HG03039 (cell line): Measurements from ENCODE around the gene COMMD7.

ENCODE experiments used
- ATAC-seq: cut with Tn5 transposase; IDR thresholded peaks from one replicate; pipeline ENCODE4 v1.9.1; 2021; ENCODE audit warnings: mild to moderate bottlenecking, moderate library complexity; ENCODE audit not compliant: unreplicated experiment

Gene COMMD7

GRCh38 chr20:32652739-32653526 is 90.3 kb downstream of the COMMD7 start:
- ATAC-seq, result no peak
